Measurements from ENCODE around the gene CENATAC.
A peak's percentile ranks its signal among the peaks of the same experiment; 100 is the strongest.
"Not testable (repeated sequence)": the region's sequence is repeated elsewhere in the genome, so short reads cannot be mapped to it uniquely, and the experiment has no call there.

The CENATAC gene

GRCh38 chr11:119015054-119015611, 17.2 kb downstream of the CENATAC start:
- H3K36me3 ChIP-seq (ENCODE audit: control insufficient read depth, low read length): peaks cover 71% of the 10 kb centered on the region
- peaks cover 22% of the 10 kb centered on the region for H3K4me1 ChIP-seq (ENCODE audit: control insufficient read depth, low read length)
- no peak for TF ChIP-seq EZH2phosphoT487 (IDR thresholded peaks at IDR 0.05; ENCODE audit: borderline replicate concordance, low read length)
- no peak for TF ChIP-seq CTCF (IDR thresholded peaks at IDR 0.05; ENCODE audit: low read depth, low read length, poor library complexity, severe bottlenecking)
- H3K79me2 ChIP-seq (ENCODE audit: control insufficient read depth, low read length): peaks cover 49% of the 10 kb centered on the region
- no peaks in the 10 kb centered on the region for H3K9me2 ChIP-seq (replicated peaks; ENCODE audit: control insufficient read depth, low read length)
- H3K4me2 ChIP-seq (ENCODE audit: low read length): no peak overlapping the region
- no peak overlapping the region for H3K4me3 ChIP-seq (ENCODE audit: low read length)
- H3K9me3 ChIP-seq (ENCODE audit: control insufficient read depth, insufficient read depth, low read length): no peaks in the 10 kb centered on the region
- peaks cover 3% of the 10 kb centered on the region; the same call in 1 of the 2 replicates for H3K27me3 ChIP-seq (ENCODE audit: control insufficient read depth, low read length)
- H4K20me1 ChIP-seq (ENCODE audit: control insufficient read depth, insufficient read depth, low read depth, low read length): peaks cover 6% of the 10 kb centered on the region; the same call in 1 of the 2 replicates
- H3F3A ChIP-seq (ENCODE audit: control insufficient read depth, insufficient read depth): peaks cover 61% of the 10 kb centered on the region
- H3K27ac ChIP-seq (ENCODE audit: low read depth, low read length): no peak overlapping the region

GRCh38 chr11:119016216-119017009, 18.5 kb downstream of the CENATAC start:
- TF ChIP-seq EZH2phosphoT487 (IDR thresholded peaks at IDR 0.05; ENCODE audit: borderline replicate concordance, low read length) (no peak), CTCF (IDR thresholded peaks at IDR 0.05; ENCODE audit: low read depth, low read length, poor library complexity, severe bottlenecking) (no peak)
- peak overlapping the region; percentile 93 for H3K27ac ChIP-seq (ENCODE audit: low read depth, low read length)

GRCh38 chr11:119017377-119017776, 19.4 kb downstream of the CENATAC start:
- H3K4me1 ChIP-seq (ENCODE audit: control insufficient read depth, low read length): peaks cover 33% of the 10 kb centered on the region
- H3K79me2 ChIP-seq (ENCODE audit: control insufficient read depth, low read length): peaks cover 67% of the 10 kb centered on the region
- H3K9me3 ChIP-seq (ENCODE audit: control insufficient read depth, insufficient read depth, low read length); H3K9me2 ChIP-seq (replicated peaks; ENCODE audit: control insufficient read depth, low read length); H4K20me1 ChIP-seq (ENCODE audit: control insufficient read depth, insufficient read depth, low read depth, low read length); H3K27me3 ChIP-seq (ENCODE audit: control insufficient read depth, low read length): not testable (repeated sequence)
- peaks cover 74% of the 10 kb centered on the region for H3K36me3 ChIP-seq (ENCODE audit: control insufficient read depth, low read length)
- peak overlapping the region; percentile 93 for H3K27ac ChIP-seq (ENCODE audit: low read depth, low read length)
- H3K4me2 ChIP-seq (ENCODE audit: low read length): peak overlapping the region; percentile 77
- H3K4me3 ChIP-seq (ENCODE audit: low read length): peak overlapping the region; percentile 96
- H3F3A ChIP-seq (ENCODE audit: control insufficient read depth, insufficient read depth): peaks cover 53% of the 10 kb centered on the region

More at GRCh38 chr11:119016216-119017009, 18.5 kb downstream of the CENATAC start:
- Histone ChIP-seq H3K9me2 (replicated peaks; ENCODE audit: control insufficient read depth, low read length) (no peaks in the 10 kb centered on the region), H3K9me3 (ENCODE audit: control insufficient read depth, insufficient read depth, low read length) (no peaks in the 10 kb centered on the region), H4K20me1 (ENCODE audit: control insufficient read depth, insufficient read depth, low read depth, low read length) (peaks cover 6% of the 10 kb centered on the region; the same call in 1 of the 2 replicates), H3K4me3 (ENCODE audit: low read length) (peak overlapping the region; percentile 96), H3K79me2 (ENCODE audit: control insufficient read depth, low read length) (peaks cover 62% of the 10 kb centered on the region), H3K36me3 (ENCODE audit: control insufficient read depth, low read length) (peaks cover 72% of the 10 kb centered on the region), H3K27me3 (ENCODE audit: control insufficient read depth, low read length) (peaks cover 3% of the 10 kb centered on the region; the same call in 1 of the 2 replicates), H3K4me2 (ENCODE audit: low read length) (peak overlapping the region; percentile 77), H3F3A (ENCODE audit: control insufficient read depth, insufficient read depth) (peaks cover 60% of the 10 kb centered on the region), H3K4me1 (ENCODE audit: control insufficient read depth, low read length) (peaks cover 33% of the 10 kb centered on the region)

Data from DOHH2 (cell line).